AG09319 (cell line): Measurements from ENCODE around the gene CCNI2.

ENCODE experiments used
- DNase-seq: peaks from one replicate; pipeline ENCODE4 v3.0.0-alpha.2; 2010; ENCODE audit warnings: low read depth; ENCODE audit errors: extremely low read depth
- TF ChIP-seq, protein P1 (sequence below): IDR thresholded peaks from 2 replicates; pipeline ENCODE4 v1.5.1; 2011; ENCODE audit warnings: low read depth, mild to moderate bottlenecking, inconsistent platforms, low read length, moderate library complexity

The CCNI2 gene, protein sequence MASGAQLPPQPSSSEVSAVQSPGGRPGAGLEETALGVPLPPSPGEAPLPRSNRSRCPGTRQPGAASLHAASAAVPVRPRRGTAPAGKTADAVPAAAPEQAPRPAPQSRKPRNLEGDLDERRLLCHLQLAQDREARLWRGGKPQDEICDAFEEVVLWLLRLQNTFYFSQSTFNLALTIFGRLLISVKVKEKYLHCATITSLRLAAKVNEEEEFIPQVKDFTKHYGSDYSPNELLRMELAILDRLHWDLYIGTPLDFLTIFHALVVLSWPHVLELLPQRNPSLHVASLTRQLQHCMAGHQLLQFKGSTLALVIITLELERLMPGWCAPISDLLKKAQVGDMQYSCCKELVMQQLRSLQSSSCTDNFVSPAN

DNA sequence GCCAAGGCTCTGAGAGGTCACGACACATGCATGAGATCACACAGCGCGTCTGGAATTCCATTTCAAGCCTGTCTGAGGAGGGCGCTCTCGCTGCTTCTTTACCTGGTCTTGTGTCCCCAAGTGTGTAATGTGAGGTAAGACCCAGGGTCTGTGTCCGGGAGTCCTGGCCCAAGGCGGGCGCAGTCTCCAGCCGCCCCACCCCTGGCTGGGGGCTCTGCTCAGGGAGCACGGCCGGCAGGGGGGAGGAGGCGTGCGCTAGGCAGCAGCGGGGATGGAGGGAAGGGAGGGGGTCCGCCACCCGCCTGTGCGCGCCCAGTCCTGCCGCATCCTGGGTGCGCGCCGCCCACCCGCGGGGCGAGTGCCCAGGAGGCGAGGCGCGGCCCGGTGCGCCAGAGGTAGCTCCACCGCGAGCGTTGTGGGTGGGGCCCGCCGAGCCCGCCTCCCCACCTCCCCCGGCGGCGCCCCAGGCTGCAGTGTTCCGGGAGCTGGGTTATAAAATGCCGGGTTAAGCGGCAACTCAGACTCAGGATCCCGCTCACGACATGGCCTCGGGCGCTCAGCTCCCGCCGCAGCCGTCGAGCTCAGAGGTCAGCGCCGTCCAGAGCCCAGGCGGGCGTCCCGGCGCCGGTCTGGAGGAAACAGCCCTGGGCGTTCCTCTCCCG is at the start of gene CCNI2:
CCNI2 (plus strand) TSS at position 473 of the 662 bp plus-strand sequence; CDS start at position 543, 70 bp downstream.
- TF ChIP-seq, protein P1, sequence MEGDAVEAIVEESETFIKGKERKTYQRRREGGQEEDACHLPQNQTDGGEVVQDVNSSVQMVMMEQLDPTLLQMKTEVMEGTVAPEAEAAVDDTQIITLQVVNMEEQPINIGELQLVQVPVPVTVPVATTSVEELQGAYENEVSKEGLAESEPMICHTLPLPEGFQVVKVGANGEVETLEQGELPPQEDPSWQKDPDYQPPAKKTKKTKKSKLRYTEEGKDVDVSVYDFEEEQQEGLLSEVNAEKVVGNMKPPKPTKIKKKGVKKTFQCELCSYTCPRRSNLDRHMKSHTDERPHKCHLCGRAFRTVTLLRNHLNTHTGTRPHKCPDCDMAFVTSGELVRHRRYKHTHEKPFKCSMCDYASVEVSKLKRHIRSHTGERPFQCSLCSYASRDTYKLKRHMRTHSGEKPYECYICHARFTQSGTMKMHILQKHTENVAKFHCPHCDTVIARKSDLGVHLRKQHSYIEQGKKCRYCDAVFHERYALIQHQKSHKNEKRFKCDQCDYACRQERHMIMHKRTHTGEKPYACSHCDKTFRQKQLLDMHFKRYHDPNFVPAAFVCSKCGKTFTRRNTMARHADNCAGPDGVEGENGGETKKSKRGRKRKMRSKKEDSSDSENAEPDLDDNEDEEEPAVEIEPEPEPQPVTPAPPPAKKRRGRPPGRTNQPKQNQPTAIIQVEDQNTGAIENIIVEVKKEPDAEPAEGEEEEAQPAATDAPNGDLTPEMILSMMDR: peak; percentile 12; the same call in 1 of the 2 replicates
- DNase-seq: no peak

GRCh38 chr5:132704875-132705274 is 42.4 kb upstream of the CCNI2 start:
- no peak for DNase-seq
- TF ChIP-seq, protein P1: no peak

- no peak for DNase-seq
- TF ChIP-seq, protein P1: no peak
Measured at GRCh38 chr5:132708645-132709044, 38.6 kb upstream of the CCNI2 start.

GRCh38 chr5:132714456-132715307 is 32.5 kb upstream of the CCNI2 start:
- TF ChIP-seq, protein P1: peak; percentile 30
- DNase-seq: no peak

DNA sequence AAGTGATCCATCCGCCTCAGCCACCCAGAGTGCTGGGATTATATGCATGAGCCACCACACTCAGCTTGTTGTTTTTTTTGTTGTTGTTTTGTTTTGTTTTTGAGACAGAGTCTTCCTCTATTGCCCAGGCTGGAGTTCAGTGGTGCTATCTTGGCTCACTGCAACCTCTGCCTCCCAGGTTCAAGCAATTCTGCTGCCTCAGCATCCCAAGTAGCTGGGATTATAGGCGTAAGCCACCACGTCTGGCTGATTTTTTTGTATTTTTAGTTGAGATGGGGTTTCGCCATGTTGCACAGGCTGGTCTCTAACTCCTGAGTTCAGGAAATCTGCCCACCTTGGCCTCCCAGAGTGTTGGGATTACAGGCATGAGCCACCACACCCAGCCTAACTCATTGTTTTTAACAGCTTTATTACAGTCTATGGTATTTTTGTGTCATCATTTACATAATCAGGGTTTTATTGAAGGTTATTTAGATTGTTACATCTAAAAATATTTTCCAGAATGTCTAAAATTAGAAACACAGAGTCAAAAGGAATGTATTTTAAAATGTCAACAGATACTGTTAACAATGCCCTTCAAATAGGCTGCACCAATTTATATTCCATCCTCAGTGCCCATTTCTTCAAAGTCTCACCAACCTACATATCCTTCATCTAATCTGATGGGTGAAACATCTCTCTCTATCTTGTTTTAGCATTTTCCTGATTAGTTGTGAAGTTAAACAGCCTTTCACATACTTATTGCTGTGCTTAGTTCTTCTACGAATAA is 28.5 kb upstream of the CCNI2 start:
- no peak for DNase-seq
- TF ChIP-seq, protein P1: no peak

DNA sequence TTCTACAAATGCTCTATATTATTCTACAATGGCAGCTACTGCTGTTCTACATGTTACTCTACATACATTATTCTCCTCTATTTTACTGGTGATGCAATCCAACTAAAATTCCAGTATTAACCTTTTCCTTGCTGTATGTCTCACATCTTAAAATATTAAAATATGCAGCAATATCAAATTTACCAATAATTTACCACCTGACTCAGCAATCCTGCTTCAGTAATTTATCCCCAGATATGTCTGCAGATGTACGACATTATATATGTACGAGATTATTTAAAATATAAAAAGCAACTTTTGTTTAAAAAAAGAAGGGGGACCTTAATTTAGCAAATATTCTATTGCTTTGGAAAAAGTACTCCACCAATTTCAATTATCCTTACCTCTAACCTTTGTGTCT is 21.5 kb upstream of the CCNI2 start:
- no peak for DNase-seq
- TF ChIP-seq, protein P1: no peak
